ENCODE data around the gene RACGAP1.

Gene RACGAP1

DNA sequence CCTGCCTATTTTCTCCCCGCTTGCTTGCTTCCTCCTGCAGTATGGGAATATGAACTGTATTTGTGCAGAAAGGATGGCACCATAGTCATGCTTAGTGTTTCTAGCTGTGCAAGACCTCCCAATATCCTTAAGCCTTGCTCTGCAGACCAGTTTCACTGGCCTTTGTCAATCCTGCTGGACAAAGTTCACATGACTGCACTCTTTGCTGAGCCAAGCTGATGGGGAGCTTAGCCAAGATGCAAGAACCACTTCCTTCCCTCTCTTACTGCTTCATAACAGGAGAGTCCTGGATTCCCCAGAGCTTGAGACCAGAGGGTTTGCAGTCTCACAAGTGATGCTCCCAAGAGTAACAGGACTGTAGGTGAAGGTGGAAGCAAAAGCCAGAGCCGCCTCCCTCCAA is 35.9 kb upstream of the RACGAP1 start:
- TF ChIP-seq GATA2 (IDR thresholded peaks at IDR 0.05; ENCODE audit: low read depth, low read length) (no peak), GATA3 (IDR thresholded peaks at IDR 0.05; ENCODE audit: low read depth, low read length) (no peak)

DNA sequence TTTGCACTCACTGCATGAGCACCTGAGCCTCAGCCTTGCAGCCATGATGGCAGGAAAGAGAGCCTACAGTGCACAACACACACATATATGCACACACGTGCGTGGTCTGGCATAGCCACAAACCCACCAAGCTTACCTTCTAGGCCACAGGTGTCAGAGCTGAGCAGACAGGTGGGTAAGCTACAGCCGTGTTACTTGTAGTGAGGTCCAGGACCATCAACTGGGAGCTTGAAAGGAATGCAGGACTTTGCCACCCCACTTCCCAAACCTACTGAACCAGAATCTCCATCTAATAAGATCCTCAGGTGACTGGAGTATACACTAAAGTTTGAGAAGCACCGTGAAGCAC is 34.8 kb upstream of the RACGAP1 start:
- no peak for TF ChIP-seq GATA3 (IDR thresholded peaks at IDR 0.05; ENCODE audit: low read depth, low read length)
- no peak for TF ChIP-seq GATA2 (IDR thresholded peaks at IDR 0.05; ENCODE audit: low read depth, low read length)

DNA sequence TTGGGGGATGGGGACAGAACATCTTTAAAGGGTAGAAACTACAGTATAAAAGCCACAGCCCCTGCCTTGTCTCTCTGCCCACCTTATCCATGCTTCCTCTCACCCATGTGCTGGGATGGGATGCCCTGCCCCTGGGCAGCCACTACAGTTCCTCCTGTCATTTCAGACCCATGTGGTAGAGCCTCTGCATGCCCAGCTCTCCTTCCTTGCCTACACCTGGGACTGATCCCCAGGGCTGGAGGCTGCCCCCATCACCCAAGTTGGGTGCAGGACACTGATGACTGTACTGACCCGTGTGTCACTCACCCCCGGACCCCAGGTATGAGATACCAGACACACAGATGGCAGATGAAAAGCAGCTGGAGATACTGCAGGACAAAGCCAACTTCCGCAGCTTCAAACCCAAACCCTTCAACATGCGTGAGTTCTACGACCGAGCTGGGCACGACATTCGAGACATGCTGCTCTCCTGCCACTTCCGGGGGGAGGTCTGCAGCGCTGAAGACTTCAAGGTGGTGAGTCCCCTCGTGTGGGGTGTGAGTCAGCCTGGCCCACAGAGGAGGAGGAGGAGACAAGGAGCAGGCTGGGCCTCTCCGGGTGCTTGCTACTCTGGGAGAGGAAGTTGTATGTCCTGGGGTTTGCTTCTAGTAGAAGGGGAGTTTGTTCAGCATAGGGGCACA is 34.3 kb upstream of the RACGAP1 start:
- no peak for TF ChIP-seq GATA3 (IDR thresholded peaks at IDR 0.05; ENCODE audit: low read depth, low read length)
- no peak for TF ChIP-seq GATA2 (IDR thresholded peaks at IDR 0.05; ENCODE audit: low read depth, low read length)

DNA sequence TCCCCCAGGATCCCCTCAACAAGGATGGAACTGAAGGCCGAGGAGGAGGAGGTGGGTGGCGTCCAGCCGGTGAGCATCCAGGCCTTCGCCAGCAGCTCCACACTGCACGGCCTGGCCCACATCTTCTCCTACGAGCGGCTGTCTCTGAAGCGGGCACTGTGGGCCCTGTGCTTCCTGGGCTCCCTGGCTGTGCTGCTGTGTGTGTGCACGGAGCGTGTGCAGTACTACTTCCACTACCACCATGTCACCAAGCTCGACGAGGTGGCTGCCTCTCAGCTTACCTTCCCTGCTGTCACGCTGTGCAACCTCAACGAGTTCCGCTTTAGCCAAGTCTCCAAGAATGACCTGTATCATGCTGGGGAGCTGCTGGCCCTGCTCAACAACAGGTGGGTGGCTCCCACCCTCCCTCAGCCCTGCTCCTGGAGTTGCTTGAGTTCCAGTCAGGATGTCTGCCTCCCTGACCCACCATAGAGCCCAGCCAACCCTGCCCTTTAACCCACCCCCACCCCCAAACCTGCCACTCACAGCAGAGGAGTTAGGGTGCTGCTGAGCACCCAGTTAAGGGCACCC is 33.5 kb upstream of the RACGAP1 start:
- TF ChIP-seq GATA3 (IDR thresholded peaks at IDR 0.05; ENCODE audit: low read depth, low read length) (no peak), GATA2 (IDR thresholded peaks at IDR 0.05; ENCODE audit: low read depth, low read length) (no peak)

DNA sequence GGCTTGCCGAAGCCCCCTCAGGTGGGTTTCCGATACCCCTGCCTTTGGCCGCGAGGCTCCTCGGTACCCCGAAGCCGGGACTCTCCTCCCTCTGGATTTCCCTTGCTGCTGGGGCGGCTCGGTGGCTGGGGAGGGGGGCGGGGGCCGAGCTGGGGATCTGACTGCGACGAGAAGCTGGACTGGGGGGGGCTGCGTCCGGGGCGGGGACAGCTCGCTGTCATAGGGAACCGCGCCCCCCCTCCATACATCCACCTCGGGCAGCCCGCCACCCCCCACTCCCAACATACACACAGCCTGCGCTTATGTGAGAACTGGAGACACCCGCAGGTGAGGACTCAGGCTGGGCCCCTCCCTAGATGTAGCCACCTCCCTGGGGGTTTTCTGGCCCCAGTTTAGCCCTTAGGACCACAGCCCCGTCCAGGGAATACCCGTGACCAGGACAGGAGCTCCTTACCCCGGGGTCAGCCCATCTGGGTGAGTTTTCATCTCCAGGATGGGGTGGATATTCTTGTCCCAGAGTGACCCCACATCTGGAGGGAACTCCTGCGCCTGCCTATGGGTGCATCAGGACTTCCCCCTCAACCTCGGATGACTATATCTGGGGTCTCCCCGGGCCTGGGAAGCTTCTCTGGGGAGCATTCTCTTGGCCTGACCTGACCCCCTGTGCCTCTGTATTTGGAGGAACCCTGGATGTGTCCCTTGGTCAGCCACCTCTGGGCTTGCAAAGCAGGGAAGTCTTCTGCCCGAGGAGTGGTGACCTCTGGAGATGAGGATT is 32.8 kb upstream of the RACGAP1 start:
- no peak for TF ChIP-seq GATA2 (IDR thresholded peaks at IDR 0.05; ENCODE audit: low read depth, low read length)
- no peak for TF ChIP-seq GATA3 (IDR thresholded peaks at IDR 0.05; ENCODE audit: low read depth, low read length)

DNA sequence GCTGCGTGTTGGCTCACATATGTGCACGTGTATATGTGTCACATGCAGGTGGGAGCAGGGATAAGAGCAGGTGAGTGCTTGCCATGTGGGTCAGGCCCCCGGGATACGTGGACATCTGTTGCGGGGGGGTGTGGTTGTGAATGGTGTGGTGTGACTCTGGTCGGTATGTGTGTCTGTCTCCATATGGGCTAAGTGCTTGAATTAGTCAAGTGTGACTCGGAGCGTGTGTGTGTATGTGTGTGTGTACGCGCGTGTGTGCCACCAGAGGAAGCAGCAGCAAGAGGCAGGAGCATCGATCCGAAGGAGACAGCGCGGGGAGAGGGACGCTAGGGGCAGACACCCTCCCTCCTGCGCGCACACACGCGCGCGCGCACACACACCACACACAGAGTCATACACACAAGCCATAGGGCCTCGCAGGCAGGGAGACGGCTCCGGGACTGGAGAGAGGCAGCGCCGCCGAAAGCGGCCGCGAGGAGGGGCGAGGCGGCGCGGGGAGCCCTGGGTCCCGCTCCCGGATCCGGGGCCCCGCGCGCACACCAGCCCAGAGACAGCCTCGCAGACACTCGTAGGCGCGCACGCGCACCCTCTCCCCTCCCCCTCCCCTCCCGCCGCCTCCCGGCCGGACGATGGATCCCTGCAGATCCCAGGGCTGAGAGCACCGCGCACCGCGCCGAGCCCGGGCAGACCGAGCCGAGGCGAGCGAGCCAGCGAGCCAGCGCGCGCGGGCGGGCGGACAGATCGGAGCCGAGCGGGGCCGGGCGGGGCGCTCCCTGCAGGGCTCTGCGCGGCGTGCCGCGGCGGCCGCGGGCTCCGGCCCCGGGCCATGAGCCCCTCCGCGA is 31.9 kb upstream of the RACGAP1 start, which contains the start of gene ASIC1:
Gene ASIC1, plus strand, starts transcription at position 597 of the 842 bp plus-strand sequence. CDS start 1,171 bp downstream, outside the sequence.
- TF ChIP-seq GATA3 (IDR thresholded peaks at IDR 0.05; ENCODE audit: low read depth, low read length): no peak
- no peak for TF ChIP-seq GATA2 (IDR thresholded peaks at IDR 0.05; ENCODE audit: low read depth, low read length)

DNA sequence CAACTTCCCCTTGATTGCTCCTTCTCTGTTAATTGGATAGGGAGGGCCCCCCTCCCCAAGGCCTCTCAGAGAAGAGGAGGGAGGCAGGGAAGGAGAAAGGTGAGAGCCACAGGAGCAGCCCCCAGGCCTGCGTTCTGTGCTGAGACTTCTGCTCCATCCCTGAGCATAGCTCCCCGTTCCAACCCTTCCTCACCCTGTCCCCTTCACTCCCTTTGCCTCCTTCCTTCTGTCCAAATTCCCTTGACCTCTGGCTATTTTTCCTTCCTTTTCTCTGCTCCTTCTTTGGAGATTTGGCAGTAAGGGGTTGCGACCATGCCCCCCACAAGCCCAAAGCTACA is 31.3 kb upstream of the RACGAP1 start:
- TF ChIP-seq GATA2 (IDR thresholded peaks at IDR 0.05; ENCODE audit: low read depth, low read length) (no peak), GATA3 (IDR thresholded peaks at IDR 0.05; ENCODE audit: low read depth, low read length) (no peak)

DNA sequence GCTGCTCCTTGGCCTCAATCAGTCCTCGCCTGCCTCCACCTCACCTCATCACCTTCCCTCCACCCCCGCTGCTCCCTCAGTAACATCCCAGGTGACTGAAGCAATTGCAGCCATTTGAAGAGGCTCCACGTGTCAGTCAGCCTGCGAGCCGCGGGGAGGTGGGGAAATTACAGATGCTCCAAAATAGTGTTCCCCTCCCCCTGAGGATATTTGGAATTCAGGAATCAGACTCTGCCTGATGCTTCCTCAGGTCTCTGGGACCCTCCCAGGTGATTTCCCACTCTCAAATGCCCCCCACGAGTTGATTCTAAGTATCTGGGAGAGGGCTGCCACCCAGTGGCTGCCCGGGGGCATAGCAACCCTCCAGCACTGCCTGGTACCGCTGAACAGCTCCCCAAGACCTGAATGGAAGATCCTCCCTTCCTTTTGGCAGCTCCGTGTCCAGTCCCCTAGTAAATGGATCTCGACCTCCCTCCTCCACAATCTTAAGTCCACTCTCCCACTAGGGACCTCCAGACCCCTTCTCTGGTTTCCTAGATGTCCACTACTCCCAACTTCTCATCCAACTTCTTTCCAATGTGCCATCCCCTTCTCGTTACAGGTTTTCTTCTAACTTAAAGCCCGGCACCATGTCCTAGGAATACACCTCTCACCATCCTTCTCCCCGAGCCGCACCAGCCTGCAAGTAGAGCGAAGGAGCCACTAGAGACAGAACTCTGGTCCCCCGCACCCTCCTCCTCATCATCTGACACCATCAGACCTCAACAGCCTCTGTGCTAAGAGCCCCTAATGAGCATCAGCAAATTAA is 30.7 kb upstream of the RACGAP1 start:
- TF ChIP-seq GATA2 (IDR thresholded peaks at IDR 0.05; ENCODE audit: low read depth, low read length) (no peak), GATA3 (IDR thresholded peaks at IDR 0.05; ENCODE audit: low read depth, low read length) (no peak)

DNA sequence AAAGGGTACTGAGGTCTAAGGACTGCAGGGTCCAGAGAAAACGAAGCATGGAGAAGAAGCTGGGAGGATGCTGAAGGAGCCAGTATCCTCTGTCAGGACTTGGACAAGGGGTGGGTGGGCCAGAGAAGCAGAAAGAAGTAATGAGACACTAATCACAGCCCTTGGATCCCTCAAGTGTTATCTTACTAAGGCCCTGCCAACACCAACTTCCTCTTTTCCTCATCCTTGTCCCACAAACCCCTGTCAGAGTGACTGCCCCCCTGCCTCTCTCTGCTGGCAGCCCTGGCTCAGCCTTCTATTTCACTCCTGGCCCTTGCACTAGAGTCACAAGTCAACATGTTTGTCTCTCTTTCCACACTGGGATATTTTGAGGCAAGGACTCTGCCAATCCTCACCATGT is 28.3 kb upstream of the RACGAP1 start:
- TF ChIP-seq GATA3 (IDR thresholded peaks at IDR 0.05; ENCODE audit: low read depth, low read length) (no peak), GATA2 (IDR thresholded peaks at IDR 0.05; ENCODE audit: low read depth, low read length) (no peak)

DNA sequence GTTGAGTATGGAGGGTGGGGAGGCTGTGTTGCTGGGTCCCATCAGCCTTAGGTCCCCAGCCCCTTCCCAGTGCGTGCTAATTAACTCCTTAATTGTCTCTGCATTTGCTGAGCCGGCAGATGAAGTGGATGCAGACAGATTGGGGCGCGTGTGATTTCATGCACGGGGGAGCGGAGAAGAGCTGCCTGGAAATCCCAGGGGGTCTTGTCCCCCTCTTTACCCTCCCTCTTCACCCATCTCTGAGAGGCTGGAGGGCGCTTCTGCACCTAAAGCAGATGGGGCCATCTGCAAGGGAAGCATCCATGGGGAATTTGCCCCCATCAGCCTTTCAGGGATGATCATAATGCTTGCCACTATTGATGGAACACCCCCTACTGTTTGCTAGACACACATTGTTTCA is 27.7 kb upstream of the RACGAP1 start:
- TF ChIP-seq GATA2 (IDR thresholded peaks at IDR 0.05; ENCODE audit: low read depth, low read length) (no peak), GATA3 (IDR thresholded peaks at IDR 0.05; ENCODE audit: low read depth, low read length) (no peak)

DNA sequence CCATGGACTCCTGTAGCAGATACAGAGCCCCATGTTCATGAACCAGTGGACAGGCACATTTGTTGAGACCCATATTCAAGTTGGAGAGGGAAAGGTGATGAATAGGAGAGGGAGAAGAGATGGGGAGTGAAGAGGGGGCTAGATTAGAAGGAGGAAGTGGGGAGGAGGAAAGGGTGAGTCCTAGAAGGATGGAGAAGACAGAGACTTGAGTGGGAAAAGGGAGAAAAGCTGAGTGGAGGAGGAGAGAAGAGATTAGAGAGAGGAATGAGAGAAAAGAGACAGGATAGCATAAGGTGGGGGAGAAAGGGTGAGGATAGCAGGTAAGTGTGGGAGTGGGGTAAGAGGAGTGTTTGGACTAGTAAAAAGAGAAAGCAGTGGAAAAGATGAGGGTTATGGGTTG is 27.2 kb upstream of the RACGAP1 start:
- TF ChIP-seq GATA2 (IDR thresholded peaks at IDR 0.05; ENCODE audit: low read depth, low read length) (no peak), GATA3 (IDR thresholded peaks at IDR 0.05; ENCODE audit: low read depth, low read length) (no peak)

DNA sequence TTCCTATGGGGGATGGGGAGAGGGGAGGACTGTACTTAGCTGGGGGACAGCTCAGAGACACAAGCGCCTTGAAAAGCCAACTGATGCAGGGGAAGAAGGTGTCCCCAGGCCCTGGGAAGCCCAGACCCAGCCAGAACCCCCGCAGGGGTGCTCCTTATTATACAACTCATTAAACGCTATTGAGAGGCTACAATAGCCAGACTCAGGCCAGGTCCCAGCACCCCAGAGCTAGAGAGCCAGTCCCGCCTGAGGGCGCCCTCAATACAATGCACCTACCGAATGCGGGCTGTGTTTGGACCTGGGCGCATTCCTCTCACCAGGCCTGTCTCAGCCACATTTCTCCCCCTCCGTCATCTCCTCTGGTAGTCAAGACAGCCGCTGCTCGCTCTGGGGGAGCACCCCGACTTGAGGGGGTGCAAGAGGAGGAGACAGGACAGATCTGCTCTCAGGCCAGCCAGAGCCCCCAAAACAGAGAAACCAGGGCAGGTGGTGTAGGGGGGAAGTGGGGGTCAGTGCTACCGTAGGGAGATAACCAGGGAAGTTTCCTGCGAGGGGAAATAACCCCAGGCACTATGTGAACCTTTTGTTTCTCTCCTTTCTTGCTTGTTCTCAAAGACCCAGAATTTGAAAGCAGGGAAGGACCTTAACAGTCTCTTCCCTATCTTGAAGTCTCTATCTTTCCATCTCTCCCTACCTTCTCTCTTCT is 26.0 kb upstream of the RACGAP1 start:
- TF ChIP-seq GATA2 (IDR thresholded peaks at IDR 0.05; ENCODE audit: low read depth, low read length) (no peak), GATA3 (IDR thresholded peaks at IDR 0.05; ENCODE audit: low read depth, low read length) (no peak)

All from SH-SY5Y (cell line).